ENCODE results near the gene ZNF638. TPM values are rescaled to one million over a fixed set of nuclear protein-coding genes. Genes with fewer than 3 reads are reported as not detected.

Gene ZNF638
- total and polyA plus RNA-seq, 9 of the 15 experiments (the other 6 are each of a cell fraction or from before 2014, with no cell fraction given), result 53.3 to 165 (median 98.8) TPM

GRCh38 chr2:71484354-71484753 lies 152.8 kb downstream of the ZNF638 start:
- no peak overlapping the region for H2AFZ ChIP-seq (ENCODE audit: low read depth, low read length)
- ATAC-seq, result no peak
- H3K9me1 ChIP-seq (ENCODE audit: control insufficient read depth, insufficient read depth, low read length), result no peaks in the 10 kb centered on the region
- H3K4me3 ChIP-seq, result no peak overlapping the region
- no TSS peak for BruUV-seq (replicated peaks)
- H3K36me3 ChIP-seq (ENCODE audit: control insufficient read depth, insufficient read depth, low read length), result no peaks in the 10 kb centered on the region
- TF ChIP-seq PYGO2 (tag; IDR thresholded peaks at IDR 0.05) (no peak), ZFPM2 (CRISPR knock-in tag; IDR thresholded peaks at IDR 0.05) (no peak), PHB (CRISPR knock-in tag; IDR thresholded peaks at IDR 0.05) (no peak), ZBTB1 (CRISPR knock-in tag; IDR thresholded peaks at IDR 0.05; ENCODE audit: borderline replicate concordance, low read depth) (no peak), SMAD1 (IDR thresholded peaks at IDR 0.05; ENCODE audit: low read depth, low read length, partially characterized antibody) (no peak), SMARCC2 (IDR thresholded peaks at IDR 0.05; ENCODE audit: low read depth) (no peak), ARHGAP35 (IDR thresholded peaks at IDR 0.05; ENCODE audit: partially characterized antibody) (no peak), RBM25 (IDR thresholded peaks at IDR 0.05; ENCODE audit: low read depth, low read length, severe bottlenecking) (no peak), ZBTB7A (IDR thresholded peaks at IDR 0.05; ENCODE audit: borderline replicate concordance, control insufficient read depth, low read depth, low read length) (no peak), ZKSCAN3 (CRISPR knock-in tag; IDR thresholded peaks at IDR 0.05) (no peak), ZKSCAN8 (CRISPR knock-in tag; IDR thresholded peaks at IDR 0.05) (no peak), FUS (optimal IDR thresholded peaks at IDR 0.05; ENCODE audit: low read depth, low read length) (no peak), NONO (IDR thresholded peaks at IDR 0.05; ENCODE audit: low read depth in 2 of 2, low read length in 1 of 2) (no peak), ARID3A (IDR thresholded peaks at IDR 0.05; ENCODE audit: borderline replicate concordance, low read depth, low read length) (no peak), RFX7 (CRISPR knock-in tag; IDR thresholded peaks at IDR 0.05) (no peak)
- in situ Hi-C loops (cut with MboI) (no loop called here), intact Hi-C loops (cut with micrococcal nuclease) (no loop called here)
- 19% methylated on average over 2 of the region's 2 CpGs for WGBS (ENCODE audit: insufficient coverage, low coverage, missing lambda C conversion rate)
- ChIA-PET POLR2A (no interaction called here), CTCF (ENCODE audit: low intra/inter-chr PET ratio) (no interaction called here)
- peaks cover 16 to 39% of the 10 kb centered on the region in 2 experiments; a peak in 4 of 5 replicates for H3K27me3 ChIP-seq (ENCODE audit: control insufficient read depth in 2 of 2, insufficient read depth in 2 of 2, low read length in 2 of 2)
- H3K79me2 ChIP-seq (ENCODE audit: control insufficient read depth, insufficient read depth, low read length), result no peaks in the 10 kb centered on the region
- H3K27ac ChIP-seq (ENCODE audit: extremely low read depth, low read depth, low read length), result no peak overlapping the region
- H3K9ac ChIP-seq (ENCODE audit: insufficient read depth in 1 of 2, low read depth in 2 of 2, low read length in 2 of 2), result no peak overlapping the region
- no peaks in the 10 kb centered on the region for H3K4me1 ChIP-seq (replicated peaks in 1 of 2; ENCODE audit: control insufficient read depth in 2 of 2, insufficient read depth in 2 of 2, low read length in 2 of 2)
- DNase-seq (ENCODE audit: extremely low read depth in 1 of 4, low spot score in 3 of 4), result no peak
- no peaks in the 10 kb centered on the region for H4K20me1 ChIP-seq (replicated peaks; ENCODE audit: control insufficient read depth, insufficient read depth, low read length)
- H3K4me2 ChIP-seq (ENCODE audit: insufficient read depth, low read length), result no peak overlapping the region
- H3K9me3 ChIP-seq (replicated peaks; ENCODE audit: control insufficient read depth, insufficient read depth, low read depth, low read length), result no peaks in the 10 kb centered on the region
- no peak for FAIRE-seq

Small RNA genes within 50 kb of the gene (small RNA-seq; reads per million reads assigned to genes)
- gene RNU6-105P, result not detected

Other genes with a start within 250 kb of the ZNF638 start
- gene MCEE, start 201.6 kb upstream of the ZNF638 start, total RNA-seq (2014; rRNA removed), result 15.6 and 19.8 TPM in 2 replicates
- gene MCEE, start 201.6 kb upstream of the ZNF638 start, total RNA-seq (2014; rRNA removed; fragmentation: Illumina TruSeq; extraction: Trizol), result 24.5 and 25.9 TPM in 2 replicates
- 17.8 and 18.6 TPM in 2 replicates for gene MCEE, start 201.6 kb upstream of the ZNF638 start, total RNA-seq (2015; rRNA removed; fragmentation: Illumina TruSeq; extraction: Trizol)
- gene MCEE, start 201.6 kb upstream of the ZNF638 start, total RNA-seq (2021), result 17.8 and 19.1 TPM in 2 replicates
- 29.1 and 29.9 TPM in 2 replicates for gene MCEE, start 201.6 kb upstream of the ZNF638 start, polyA plus RNA-seq (2011; rRNA removed)
- gene MCEE, start 201.6 kb upstream of the ZNF638 start, polyA plus RNA-seq (2014; fragmentation: Illumina TruSeq; extraction: Trizol), result 19.1 and 19.8 TPM in 2 replicates
- 10 to 100 TPM; 43.8 to 49.1 TPM for gene MCEE, start 201.6 kb upstream of the ZNF638 start, polyA plus RNA-seq (2014; fragmentation: Nextera tagmentation; extraction: Ambion mirVana)
- 25.6 and 28.2 TPM in 2 replicates for gene MCEE, start 201.6 kb upstream of the ZNF638 start, polyA plus RNA-seq (2014; rRNA removed)
- 55.9 and 66.6 TPM in 2 replicates for gene MPHOSPH10, start 201.1 kb upstream of the ZNF638 start, total RNA-seq (2014; rRNA removed)
- 58.5 and 65.3 TPM in 2 replicates for gene MPHOSPH10, start 201.1 kb upstream of the ZNF638 start, total RNA-seq (2014; rRNA removed; fragmentation: Illumina TruSeq; extraction: Trizol)
- gene MPHOSPH10, start 201.1 kb upstream of the ZNF638 start, total RNA-seq (2015; rRNA removed; fragmentation: Illumina TruSeq; extraction: Trizol), result 63.7 and 71.7 TPM in 2 replicates
- gene MPHOSPH10, start 201.1 kb upstream of the ZNF638 start, total RNA-seq (2021), result 52.1 and 53.4 TPM in 2 replicates
- gene MPHOSPH10, start 201.1 kb upstream of the ZNF638 start, polyA plus RNA-seq (2011; rRNA removed), result 23.8 and 40.2 TPM in 2 replicates
- 67.2 and 83.6 TPM in 2 replicates for gene MPHOSPH10, start 201.1 kb upstream of the ZNF638 start, polyA plus RNA-seq (2014; fragmentation: Illumina TruSeq; extraction: Trizol)
- 10 to 100 TPM; 36.8 to 56.3 TPM for gene MPHOSPH10, start 201.1 kb upstream of the ZNF638 start, polyA plus RNA-seq (2014; fragmentation: Nextera tagmentation; extraction: Ambion mirVana)
- 74.8 and 83.7 TPM in 2 replicates for gene MPHOSPH10, start 201.1 kb upstream of the ZNF638 start, polyA plus RNA-seq (2014; rRNA removed)
- 0.32 and 0.33 TPM in 2 replicates for gene PAIP2B, start 104.7 kb upstream of the ZNF638 start, total RNA-seq (2014; rRNA removed)
- gene PAIP2B, start 104.7 kb upstream of the ZNF638 start, total RNA-seq (2014; rRNA removed; fragmentation: Illumina TruSeq; extraction: Trizol), result 0.25 and 0.35 TPM in 2 replicates
- gene PAIP2B, start 104.7 kb upstream of the ZNF638 start, total RNA-seq (2015; rRNA removed; fragmentation: Illumina TruSeq; extraction: Trizol), result 0.11 and 0.18 TPM in 2 replicates
- gene PAIP2B, start 104.7 kb upstream of the ZNF638 start, total RNA-seq (2021), result 0.29 and 0.38 TPM in 2 replicates
- gene PAIP2B, start 104.7 kb upstream of the ZNF638 start, polyA plus RNA-seq (2011; rRNA removed), result 0.03 and 0.22 TPM in 2 replicates
- gene PAIP2B, start 104.7 kb upstream of the ZNF638 start, polyA plus RNA-seq (2014; fragmentation: Illumina TruSeq; extraction: Trizol), result 0.30 and 0.31 TPM in 2 replicates
- under 1 TPM; 0.18 to 0.27 TPM for gene PAIP2B, start 104.7 kb upstream of the ZNF638 start, polyA plus RNA-seq (2014; fragmentation: Nextera tagmentation; extraction: Ambion mirVana)
- gene PAIP2B, start 104.7 kb upstream of the ZNF638 start, polyA plus RNA-seq (2014; rRNA removed), result 0.20 and 0.24 TPM in 2 replicates
- gene DYSF, start 121.8 kb downstream of the ZNF638 start, total RNA-seq (2014; rRNA removed), result 0.32 and 0.49 TPM in 2 replicates
- gene DYSF, start 121.8 kb downstream of the ZNF638 start, total RNA-seq (2014; rRNA removed; fragmentation: Illumina TruSeq; extraction: Trizol), result 0.16 and 0.29 TPM in 2 replicates
- gene DYSF, start 121.8 kb downstream of the ZNF638 start, total RNA-seq (2015; rRNA removed; fragmentation: Illumina TruSeq; extraction: Trizol), result 0.19 and 0.25 TPM in 2 replicates
- 0.80 and 0.87 TPM in 2 replicates for gene DYSF, start 121.8 kb downstream of the ZNF638 start, total RNA-seq (2021)
- 0.45 and 0.56 TPM in 2 replicates for gene DYSF, start 121.8 kb downstream of the ZNF638 start, polyA plus RNA-seq (2011; rRNA removed)
- gene DYSF, start 121.8 kb downstream of the ZNF638 start, polyA plus RNA-seq (2014; fragmentation: Illumina TruSeq; extraction: Trizol), result 0.65 and 0.98 TPM in 2 replicates
- under 1 TPM; 0.01 TPM for gene DYSF, start 121.8 kb downstream of the ZNF638 start, polyA plus RNA-seq (2014; fragmentation: Nextera tagmentation; extraction: Ambion mirVana)
- gene DYSF, start 121.8 kb downstream of the ZNF638 start, polyA plus RNA-seq (2014; rRNA removed), result 0.23 and 0.26 TPM in 2 replicates

Measured in K562 (cell line).